Measurements from ENCODE around the gene UGT1A8.
"Not testable (repeated sequence)": the region's sequence is repeated elsewhere in the genome, so short reads cannot be mapped to it uniquely, and the experiment has no call there.

Gene UGT1A8

GRCh38 chr2:233602076-233602475 is 15.4 kb upstream of the UGT1A8 start:
- H3K9me3 ChIP-seq = no peaks in the 10 kb centered on the region
- no peaks in the 10 kb centered on the region for H3K4me1 ChIP-seq (ENCODE audit: control insufficient read depth in 1 of 2, insufficient read depth in 1 of 2, low read depth in 1 of 2, low read length in 1 of 2)
- H3K36me3 ChIP-seq = no peaks in the 10 kb centered on the region
- no peak overlapping the region for H3K27ac ChIP-seq
- TF ChIP-seq CTCF (IDR thresholded peaks at IDR 0.05) = no peak
- H3K4me3 ChIP-seq (ENCODE audit: low read depth in 1 of 2, low read length in 1 of 2) = no peak overlapping the region
- peaks cover 14% of the 10 kb centered on the region for H3K27me3 ChIP-seq

GRCh38 chr2:233603520-233603919 is 13.9 kb upstream of the UGT1A8 start:
- TF ChIP-seq CTCF (IDR thresholded peaks at IDR 0.05) = no peak
- Histone ChIP-seq H3K27me3 (peaks cover 14% of the 10 kb centered on the region), H3K9me3 (no peaks in the 10 kb centered on the region), H3K36me3 (no peaks in the 10 kb centered on the region), H3K27ac (no peak overlapping the region), H3K4me1 (ENCODE audit: control insufficient read depth in 1 of 2, insufficient read depth in 1 of 2, low read depth in 1 of 2, low read length in 1 of 2) (no peaks in the 10 kb centered on the region), H3K4me3 (ENCODE audit: low read depth in 1 of 2, low read length in 1 of 2) (no peak overlapping the region)

- Histone ChIP-seq H3K4me3 (ENCODE audit: low read depth in 1 of 2, low read length in 1 of 2) (no peak overlapping the region), H3K27me3 (peaks cover 8% of the 10 kb centered on the region), H3K27ac (no peak overlapping the region), H3K9me3 (no peaks in the 10 kb centered on the region), H3K36me3 (no peaks in the 10 kb centered on the region), H3K4me1 (ENCODE audit: control insufficient read depth in 1 of 2, insufficient read depth in 1 of 2, low read depth in 1 of 2, low read length in 1 of 2) (no peaks in the 10 kb centered on the region)
- no peak for TF ChIP-seq CTCF (IDR thresholded peaks at IDR 0.05)
Observed at GRCh38 chr2:233604826-233605225, 12.6 kb upstream of the UGT1A8 start.

GRCh38 chr2:233605680-233606079 is 11.8 kb upstream of the UGT1A8 start:
- no peak overlapping the region for H3K27ac ChIP-seq
- no peaks in the 10 kb centered on the region for H3K4me1 ChIP-seq (ENCODE audit: control insufficient read depth in 1 of 2, insufficient read depth in 1 of 2, low read depth in 1 of 2, low read length in 1 of 2)
- H3K4me3 ChIP-seq (ENCODE audit: low read depth in 1 of 2, low read length in 1 of 2) = no peak overlapping the region
- no peak for TF ChIP-seq CTCF (IDR thresholded peaks at IDR 0.05)
- no peaks in the 10 kb centered on the region for H3K9me3 ChIP-seq
- no peaks in the 10 kb centered on the region for H3K36me3 ChIP-seq
- H3K27me3 ChIP-seq = peaks cover under 1% of the 10 kb centered on the region

GRCh38 chr2:233611284-233611683 is 6.1 kb upstream of the UGT1A8 start:
- no peaks in the 10 kb centered on the region for H3K9me3 ChIP-seq
- no peak for TF ChIP-seq CTCF (IDR thresholded peaks at IDR 0.05)
- H3K27ac ChIP-seq = no peak overlapping the region

GRCh38 chr2:233620204-233620603 is 2.8 kb downstream of the UGT1A8 start:
- no peaks in the 10 kb centered on the region for H3K9me3 ChIP-seq
- H3K4me3 ChIP-seq (ENCODE audit: low read depth in 1 of 2, low read length in 1 of 2) = no peak overlapping the region
- no peak for TF ChIP-seq CTCF (IDR thresholded peaks at IDR 0.05)

More at GRCh38 chr2:233611284-233611683, 6.1 kb upstream of the UGT1A8 start:
- no peaks in the 10 kb centered on the region for H3K4me1 ChIP-seq (ENCODE audit: control insufficient read depth in 1 of 2, insufficient read depth in 1 of 2, low read depth in 1 of 2, low read length in 1 of 2)
- H3K27me3 ChIP-seq = no peaks in the 10 kb centered on the region
- H3K36me3 ChIP-seq = no peaks in the 10 kb centered on the region
- no peak overlapping the region for H3K4me3 ChIP-seq (ENCODE audit: low read depth in 1 of 2, low read length in 1 of 2)

GRCh38 chr2:233621863-233622262 is 4.4 kb downstream of the UGT1A8 start:
- not testable (repeated sequence) for H3K27me3 ChIP-seq; H3K27ac ChIP-seq; H3K9me3 ChIP-seq; H3K4me3 ChIP-seq (ENCODE audit: low read depth in 1 of 2, low read length in 1 of 2); H3K4me1 ChIP-seq (ENCODE audit: control insufficient read depth in 1 of 2, insufficient read depth in 1 of 2, low read depth in 1 of 2, low read length in 1 of 2); H3K36me3 ChIP-seq

More at GRCh38 chr2:233620204-233620603, 2.8 kb downstream of the UGT1A8 start:
- no peak overlapping the region for H3K27ac ChIP-seq
- H3K27me3 ChIP-seq = peaks cover 9% of the 10 kb centered on the region
- H3K4me1 ChIP-seq (ENCODE audit: control insufficient read depth in 1 of 2, insufficient read depth in 1 of 2, low read depth in 1 of 2, low read length in 1 of 2) = no peaks in the 10 kb centered on the region
- no peaks in the 10 kb centered on the region for H3K36me3 ChIP-seq

Measured in neutrophil (primary cell).